Mesenchymal stem cell (in vitro differentiated cells and primary cell): ENCODE data around the gene TOGARAM2.

Experiments
- DNase-seq: peaks from one replicate; pipeline ENCODE4 v3.0.0-alpha.2; 2013
- H2AFZ ChIP-seq: one replicate; pipeline ENCODE4 v1.6.1; 2013; ENCODE audit warnings: low read depth, mild to moderate bottlenecking, control low read depth, inconsistent platforms, low read length, moderate library complexity
- H2AK5ac ChIP-seq: 2 replicates; pipeline ENCODE4 v1.6.1; 2013; ENCODE audit warnings: low read length, moderate library complexity, mild to moderate bottlenecking, inconsistent platforms; ENCODE audit not compliant: severe bottlenecking
- H2BK120ac ChIP-seq: one replicate; pipeline ENCODE4 v1.6.1; 2013; ENCODE audit warnings: low read depth, mild to moderate bottlenecking, inconsistent platforms, low read length, moderate library complexity
- H2BK12ac ChIP-seq, 2 experiments: one replicate each; pipeline ENCODE4 v1.6.1; 2013; ENCODE audit warnings: inconsistent platforms in 2 of 2, low read length in 2 of 2, mild to moderate bottlenecking in 2 of 2, moderate library complexity in 2 of 2, control low read depth in 1 of 2
- H2BK15ac ChIP-seq: one replicate; pipeline ENCODE4 v1.6.1; 2013; ENCODE audit warnings: mild to moderate bottlenecking, low read depth, inconsistent platforms; ENCODE audit not compliant: poor library complexity, severe bottlenecking
- H2BK5ac ChIP-seq: 2 replicates; pipeline ENCODE4 v1.6.1; 2013; ENCODE audit warnings: low read depth, mild to moderate bottlenecking, low read length, control low read depth, inconsistent platforms; ENCODE audit not compliant: poor library complexity, severe bottlenecking
- H3K14ac ChIP-seq, 2 experiments: one replicate each; pipeline ENCODE4 v1.6.1; 2013; ENCODE audit warnings: inconsistent platforms in 2 of 2, low read length in 2 of 2, control low read depth in 1 of 2, mild to moderate bottlenecking in 1 of 2, moderate library complexity in 1 of 2
- H3K18ac ChIP-seq, 2 experiments: one replicate each; pipeline ENCODE4 v1.6.1; 2013; ENCODE audit warnings: inconsistent platforms in 2 of 2, low read length in 2 of 2, control low read depth in 1 of 2, low read depth in 1 of 2, mild to moderate bottlenecking in 1 of 2
- H3K23ac ChIP-seq, 2 experiments: one replicate each; pipeline ENCODE4 v1.6.1; 2013; ENCODE audit warnings: inconsistent platforms in 2 of 2, low read length in 2 of 2, mild to moderate bottlenecking in 2 of 2, moderate library complexity in 2 of 2, control low read depth in 1 of 2
- H3K27ac ChIP-seq: 2 replicates; pipeline ENCODE4 v1.5.1; 2013; ENCODE audit warnings: mild to moderate bottlenecking, moderate library complexity, low read length, control low read depth, inconsistent platforms; ENCODE audit not compliant: poor library complexity, severe bottlenecking
- H3K27me3 ChIP-seq, 2 experiments: 2 replicates each; pipeline versions ENCODE4 v1.6.1 to v1.7.0; 2013; ENCODE audit warnings: low read length in 2 of 2, mild to moderate bottlenecking in 2 of 2, moderate library complexity in 2 of 2, control low read depth in 1 of 2, inconsistent platforms in 1 of 2; ENCODE audit not compliant: control insufficient read depth in 1 of 2, insufficient read depth in 1 of 2
- H3K36me3 ChIP-seq, 2 experiments: 2 replicates each; pipeline versions ENCODE4 v1.6.1 to v1.7.0; 2013; ENCODE audit warnings: low read length in 2 of 2, control low read depth in 1 of 2, inconsistent platforms in 1 of 2, low read depth in 1 of 2, mild to moderate bottlenecking in 1 of 2; ENCODE audit not compliant: insufficient read depth in 2 of 2, control insufficient read depth in 1 of 2
- H3K4ac ChIP-seq, 2 experiments: one replicate each; pipeline ENCODE4 v1.6.1; 2013; ENCODE audit warnings: inconsistent platforms in 2 of 2, low read length in 2 of 2, mild to moderate bottlenecking in 2 of 2, moderate library complexity in 2 of 2, control low read depth in 1 of 2, low read depth in 1 of 2
- H3K4me1 ChIP-seq: 2 replicates; pipeline ENCODE4 v1.6.1; 2013; ENCODE audit warnings: low read depth, low read length, control low read depth; ENCODE audit not compliant: control insufficient read depth, insufficient read depth
- H3K4me2 ChIP-seq: 2 replicates; pipeline ENCODE4 v1.6.1; 2013; ENCODE audit warnings: low read length, mild to moderate bottlenecking, inconsistent platforms; ENCODE audit not compliant: poor library complexity, severe bottlenecking
- H3K4me3 ChIP-seq, 2 experiments: 2 replicates each; pipeline versions ENCODE4 v1.5.1 to v1.7.0; 2013; ENCODE audit warnings: low read length in 2 of 2, mild to moderate bottlenecking in 2 of 2, control low read depth in 1 of 2, low read depth in 1 of 2; ENCODE audit not compliant: insufficient read depth in 1 of 2
- H3K79me1 ChIP-seq: replicated peaks from 2 replicates; pipeline ENCODE4 v1.6.1; 2013; ENCODE audit warnings: mild to moderate bottlenecking, control low read depth, low read length, inconsistent platforms; ENCODE audit not compliant: poor library complexity, severe bottlenecking
- H3K9ac ChIP-seq: 2 replicates; pipeline ENCODE4 v1.7.0; 2013; ENCODE audit warnings: mild to moderate bottlenecking, low read length, moderate library complexity
- H3K9me3 ChIP-seq: 2 replicates; pipeline ENCODE4 v1.7.0; 2013; ENCODE audit warnings: mild to moderate bottlenecking, low read length; ENCODE audit not compliant: control insufficient read depth
- H4K8ac ChIP-seq: one replicate; pipeline ENCODE4 v1.6.1; 2013; ENCODE audit warnings: inconsistent platforms, mild to moderate bottlenecking, low read length, moderate library complexity
- H4K91ac ChIP-seq: one replicate; pipeline ENCODE4 v1.6.1; 2013; ENCODE audit warnings: mild to moderate bottlenecking, low read length, inconsistent platforms
- WGBS: methylation state at CpG from one replicate; pipeline ENCODE4 v1.1.7; 2013; ENCODE audit warnings: mixed read lengths; 5-methylcytosine and 5-hydroxymethylcytosine counted together

TOGARAM2 gene

GRCh38 chr2:29035016-29035745, 54.1 kb downstream of the TOGARAM2 start:
- no peak overlapping the region for H3K23ac ChIP-seq
- H2BK5ac ChIP-seq = no peak overlapping the region
- peaks cover 3 to 16% of the 10 kb centered on the region in 2 experiments for H3K27me3 ChIP-seq
- H3K4me3 ChIP-seq = no peak overlapping the region
- no peaks in the 10 kb centered on the region for H3K9me3 ChIP-seq
- peak overlapping the region in 1 of 2 experiments; percentile 7 for H3K4ac ChIP-seq
- no peak for DNase-seq
- no peak overlapping the region for H4K8ac ChIP-seq
- H3K27ac ChIP-seq = no peak overlapping the region
- H2AK5ac ChIP-seq = no peak overlapping the region
- H2BK15ac ChIP-seq = no peak overlapping the region
- peaks cover 7% of the 10 kb centered on the region for H3K4me1 ChIP-seq
- WGBS = 91% methylated on average over 15 of the region's 17 CpGs
- no peak overlapping the region for H2BK120ac ChIP-seq
- no peak overlapping the region for H4K91ac ChIP-seq
- no peak overlapping the region for H3K14ac ChIP-seq
- H3K36me3 ChIP-seq = no peaks in the 10 kb centered on the region
- no peak overlapping the region for H2BK12ac ChIP-seq
- no peak overlapping the region for H3K4me2 ChIP-seq
- no peaks in the 10 kb centered on the region for H3K79me1 ChIP-seq
- H2AFZ ChIP-seq = no peak overlapping the region
- H3K18ac ChIP-seq = no peak overlapping the region
- H3K9ac ChIP-seq = no peak overlapping the region

GRCh38 chr2:29039718-29040480, 58.8 kb downstream of the TOGARAM2 start:
- Histone ChIP-seq H2BK15ac (no peak overlapping the region), H2AFZ (no peak overlapping the region), H2BK120ac (no peak overlapping the region), H4K8ac (no peak overlapping the region), H3K4me1 (peaks cover 2% of the 10 kb centered on the region), H3K18ac (no peak overlapping the region), H2BK5ac (no peak overlapping the region), H3K27me3 (peaks cover 0 to 19% of the 10 kb centered on the region in 2 experiments), H3K4ac (no peak overlapping the region), H3K79me1 (no peaks in the 10 kb centered on the region), H3K27ac (no peak overlapping the region), H3K9me3 (no peaks in the 10 kb centered on the region), H4K91ac (no peak overlapping the region), H3K4me2 (no peak overlapping the region), H2AK5ac (no peak overlapping the region), H2BK12ac (no peak overlapping the region), H3K23ac (no peak overlapping the region), H3K36me3 (no peaks in the 10 kb centered on the region), H3K14ac (no peak overlapping the region), H3K9ac (no peak overlapping the region), H3K4me3 (no peak overlapping the region)
- DNase-seq = no peak
- 95% methylated on average over 2 of the region's 4 CpGs for WGBS

GRCh38 chr2:29040552-29040951, 59.5 kb downstream of the TOGARAM2 start:
- no peak overlapping the region for H3K27ac ChIP-seq
- WGBS = 95% methylated on average over 4 of the region's 6 CpGs
- no peak overlapping the region for H4K91ac ChIP-seq
- no peak overlapping the region for H3K4ac ChIP-seq
- no peak overlapping the region for H2BK5ac ChIP-seq
- no peak overlapping the region for H3K23ac ChIP-seq
- H3K79me1 ChIP-seq = no peaks in the 10 kb centered on the region
- DNase-seq = no peak
- no peak overlapping the region for H2BK120ac ChIP-seq
- no peak overlapping the region for H2AFZ ChIP-seq
- no peaks in the 10 kb centered on the region for H3K9me3 ChIP-seq
- peaks cover 2% of the 10 kb centered on the region for H3K4me1 ChIP-seq
- H2BK15ac ChIP-seq = no peak overlapping the region
- no peak overlapping the region for H3K9ac ChIP-seq
- no peaks in the 10 kb centered on the region for H3K36me3 ChIP-seq
- no peak overlapping the region for H3K4me2 ChIP-seq
- H3K4me3 ChIP-seq = no peak overlapping the region
- no peak overlapping the region for H2BK12ac ChIP-seq
- no peak overlapping the region for H2AK5ac ChIP-seq
- no peak overlapping the region for H4K8ac ChIP-seq
- H3K14ac ChIP-seq = no peak overlapping the region
- H3K18ac ChIP-seq = no peak overlapping the region
- peaks cover 0 to 23% of the 10 kb centered on the region in 2 experiments for H3K27me3 ChIP-seq

DNA sequence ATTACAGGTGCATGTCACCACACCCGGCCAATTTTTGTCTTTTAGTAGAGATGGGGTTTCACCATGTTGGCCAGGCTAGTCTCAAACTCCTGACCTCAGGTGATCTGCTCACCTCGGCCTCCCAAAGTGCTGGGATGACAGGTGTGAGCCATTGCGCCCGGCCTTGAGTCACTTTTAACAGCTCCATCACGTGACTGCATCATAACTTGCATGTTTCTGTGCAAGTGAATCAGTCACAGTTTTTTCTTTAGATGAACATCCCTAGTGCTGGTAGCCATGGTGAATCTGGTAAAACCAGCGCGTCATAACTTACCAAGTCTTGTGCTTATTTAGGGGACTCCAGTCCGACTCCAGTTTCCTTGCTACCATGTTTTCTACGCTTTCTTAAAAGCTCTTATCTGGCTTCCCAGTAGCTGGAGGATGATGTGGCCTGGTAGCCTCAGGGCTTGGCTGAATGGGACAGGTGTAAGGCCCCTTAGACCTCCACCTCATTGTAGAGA, 60.1 kb downstream of the TOGARAM2 start:
- Histone ChIP-seq H2BK12ac (no peak overlapping the region), H2BK15ac (no peak overlapping the region), H3K79me1 (no peaks in the 10 kb centered on the region), H3K23ac (no peak overlapping the region), H3K4ac (no peak overlapping the region), H3K18ac (no peak overlapping the region), H3K9me3 (no peaks in the 10 kb centered on the region), H3K27me3 (peaks cover under 1 to 25% of the 10 kb centered on the region in 2 experiments), H3K4me2 (no peak overlapping the region), H3K14ac (no peak overlapping the region), H3K4me3 (no peak overlapping the region), H2AK5ac (no peak overlapping the region), H3K27ac (no peak overlapping the region), H4K91ac (no peak overlapping the region), H3K36me3 (no peaks in the 10 kb centered on the region), H4K8ac (no peak overlapping the region), H3K4me1 (peaks cover 2% of the 10 kb centered on the region), H2BK5ac (no peak overlapping the region), H2BK120ac (no peak overlapping the region), H3K9ac (no peak overlapping the region), H2AFZ (no peak overlapping the region)
- DNase-seq = no peak
- WGBS = 92% methylated on average over 9 of the region's 9 CpGs
